OCI-LY1 (cell line): ENCODE data around the gene CD248.

Experiments
- EZH2 ChIP-seq: fragments of 200-600 bp; sonication (generic), shearing (Covaris generic); IDR thresholded peaks from 2 replicates; pipeline ENCODE4 v1.8.0; 2017; ENCODE audit warnings: borderline replicate concordance, mixed run types, mild to moderate bottlenecking, antibody characterized with exemption, low read length, moderate library complexity, mixed read lengths
- TF ChIP-seq, protein P1 (sequence below): fragments of 200-600 bp; sonication (generic), shearing (Covaris generic); IDR thresholded peaks from 2 replicates; pipeline ENCODE4 v1.5.1; 2017; ENCODE audit warnings: mild to moderate bottlenecking, antibody characterized with exemption, low read length, moderate library complexity, mixed read lengths

DNA sequence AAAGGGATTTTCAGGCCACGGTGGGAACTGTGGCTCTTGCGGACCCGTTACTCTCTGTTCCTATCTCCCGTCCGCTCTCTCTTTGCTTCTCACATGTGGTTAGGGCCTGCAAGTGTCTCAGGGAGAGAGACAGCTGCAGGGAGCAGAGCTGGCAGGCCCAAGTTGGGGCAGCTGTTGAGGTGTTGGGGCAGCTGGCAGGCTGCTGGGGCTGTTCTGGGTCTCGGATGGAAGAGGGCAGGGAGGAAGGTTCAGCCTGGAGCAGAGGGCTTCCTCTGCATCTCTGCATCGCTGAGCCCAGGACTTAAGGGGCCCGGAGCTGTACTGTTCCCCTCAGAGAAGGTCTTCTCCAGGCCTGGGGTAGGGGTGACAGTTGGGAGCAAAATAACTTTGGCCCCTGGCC lies 41.4 kb downstream of the CD248 start:
- TF ChIP-seq, protein P1, sequence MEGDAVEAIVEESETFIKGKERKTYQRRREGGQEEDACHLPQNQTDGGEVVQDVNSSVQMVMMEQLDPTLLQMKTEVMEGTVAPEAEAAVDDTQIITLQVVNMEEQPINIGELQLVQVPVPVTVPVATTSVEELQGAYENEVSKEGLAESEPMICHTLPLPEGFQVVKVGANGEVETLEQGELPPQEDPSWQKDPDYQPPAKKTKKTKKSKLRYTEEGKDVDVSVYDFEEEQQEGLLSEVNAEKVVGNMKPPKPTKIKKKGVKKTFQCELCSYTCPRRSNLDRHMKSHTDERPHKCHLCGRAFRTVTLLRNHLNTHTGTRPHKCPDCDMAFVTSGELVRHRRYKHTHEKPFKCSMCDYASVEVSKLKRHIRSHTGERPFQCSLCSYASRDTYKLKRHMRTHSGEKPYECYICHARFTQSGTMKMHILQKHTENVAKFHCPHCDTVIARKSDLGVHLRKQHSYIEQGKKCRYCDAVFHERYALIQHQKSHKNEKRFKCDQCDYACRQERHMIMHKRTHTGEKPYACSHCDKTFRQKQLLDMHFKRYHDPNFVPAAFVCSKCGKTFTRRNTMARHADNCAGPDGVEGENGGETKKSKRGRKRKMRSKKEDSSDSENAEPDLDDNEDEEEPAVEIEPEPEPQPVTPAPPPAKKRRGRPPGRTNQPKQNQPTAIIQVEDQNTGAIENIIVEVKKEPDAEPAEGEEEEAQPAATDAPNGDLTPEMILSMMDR: no peak
- no peak for TF ChIP-seq EZH2
